Heart left ventricle (tissue), 16 donors: ENCODE data around the gene DDN. TPM values are rescaled to one million over a fixed set of nuclear protein-coding genes. Genes with fewer than 3 reads are reported as not detected.
A peak's percentile ranks its signal among the peaks of the same experiment; 100 is the strongest.

Experiments used
- ATAC-seq, 4 donors: fragments of 200-7000 bp; cut with Tn5 transposase; one replicate each; pipeline ENCODE4 v1.9.1; 2020 to 2022; ENCODE audit warnings: moderate library complexity in 4 of 4, mild to moderate bottlenecking in 3 of 4, moderate number of reproducible peaks in 1 of 4
- DNase-seq, 5 donors: peaks; one replicate each; pipeline ENCODE4 v3.0.0-alpha.2; 2020
- H3K27ac ChIP-seq, 12 donors: fragments of 200-600 bp; sonication (generic) in 4 of 12; one replicate each; pipeline versions ENCODE4 v1.5.0 to v1.8.0; 2016 to 2022; ENCODE audit warnings: mild to moderate bottlenecking in 2 of 12
- H3K27me3 ChIP-seq, 9 donors: fragments of 200-600 bp; sonication (generic) in 2 of 9; one replicate each; pipeline versions ENCODE4 v1.5.1 to v1.8.0; 2016 to 2022; ENCODE audit warnings: mild to moderate bottlenecking in 3 of 9
- H3K36me3 ChIP-seq, 9 donors: fragments of 200-600 bp; sonication (generic) in 2 of 9; one replicate each; pipeline versions ENCODE4 v1.5.0 to v1.8.0; 2018 to 2022; ENCODE audit warnings: mild to moderate bottlenecking in 2 of 9
- H3K4me1 ChIP-seq, 12 donors: fragments of 200-600 bp; sonication (generic) in 4 of 12; one replicate each; pipeline versions ENCODE4 v1.5.0 to v1.8.0; 2016 to 2022; ENCODE audit warnings: mild to moderate bottlenecking in 3 of 12
- H3K4me3 ChIP-seq, 12 donors: fragments of 200-600 bp; sonication (generic) in 4 of 12; one replicate each; pipeline versions ENCODE4 v1.5.0 to v1.8.0; 2017 to 2022; ENCODE audit warnings: mild to moderate bottlenecking in 9 of 12, moderate library complexity in 4 of 12
- H3K9me3 ChIP-seq, 12 donors: fragments of 200-600 bp; sonication (generic) in 4 of 12; one replicate each; pipeline versions ENCODE4 v1.5.0 to v1.8.0; 2016 to 2022; ENCODE audit warnings: mild to moderate bottlenecking in 1 of 12
- POLR2A ChIP-seq, 2 donors: fragments of 450-650 bp; IDR thresholded peaks; one replicate each; pipeline ENCODE4 v1.6.1; 2017; ENCODE audit warnings: antibody characterized with exemption in 2 of 2, mild to moderate bottlenecking in 2 of 2, moderate library complexity in 2 of 2
- WGBS, 4 donors: extraction: QIAGEN DNeasy Blood & Tissue Kit in 2 of 4; methylation state at CpG; one replicate each; pipeline versions ENCODE4 v1.1.5 to v1.1.7; 2013 to 2018; 5-methylcytosine and 5-hydroxymethylcytosine counted together
- intact Hi-C, 10 donors: fragments of 100-400 bp; cut with DNase I; formaldehyde crosslinking; loops; one replicate each; pipeline versions ENCODE4 v1.11.1 to v1.14.2; 2022
- polyA plus RNA-seq, 2 donors: library from polyadenylated mRNA; stranded (reverse); fragments of 200-250 nt; gene quantifications; one replicate each; pipeline ENCODE4 v1.2.3, GENCODE V29; 2013
- total RNA-seq, 9 donors: library from RNA; depleted of rRNA in 2 of 9; stranded (reverse); fragments of >200 nt in 2 of 9; fragmentation: NEBNext Ultra II Directional in 3 of 9; extraction: Animal tissue kit (Norgen Biotek cat#: 25700) in 3 of 9; gene quantifications; one replicate each; pipeline versions ENCODE4 v1.1.0 to v1.2.4, GENCODE V29; 2016 to 2023
- TF ChIP-seq, protein P1 (sequence below), 12 donors: fragments of 200-600 bp; sonication (generic) in 4 of 12; IDR thresholded peaks; one replicate each; pipeline versions ENCODE4 v1.5.0 to v1.8.0; 2018 to 2022; ENCODE audit warnings: antibody characterized with exemption in 12 of 12, mild to moderate bottlenecking in 5 of 12
- donor health status: ischemic (EF 13 %, LVEDD 7.1; RV severe dilation, severe dysfunction).
- donor health status: healthy with polysubstance abuse.
- donor health status: DM: no; HTN: yes; CAD: no.
- donor health status: DM: no; HTN: no; CAD: no.
- donor health status: ischemic (EF 25% LVEDD 6.9; RV normal size, moderate dysfunction).
- donor health status: ischemic (EF 25% LVEDD 5.7; RV mildly dilated, moderate dysfunction).
- donor health status: healthy.
- donor health status: DM: yes; HTN: yes; CAD: no.
- donor health status: ischemic (EF 35%, LVEDD 5.7; RV mildly dilated, moderate dysfunction).
- donor health status: nonischemic (EF 11% LVEDD 7.7; RV severe dilation, severe dysfunction).
- donor health status: DM: yes; HTN: yes; CAD: no.
- donor health status: PGD.
- donor health status: ischemic (EF 29% LVEDD 5.4; RV normal size, mild dysfunction).
- donor health status: nonischemic (EF 23%, LVEDD 6.1; RV moderate dilation, normal function).

Gene DDN
- total and polyA plus RNA-seq, 11 donors, result 0.40 to 2.8 (median 0.95) TPM

DNA sequence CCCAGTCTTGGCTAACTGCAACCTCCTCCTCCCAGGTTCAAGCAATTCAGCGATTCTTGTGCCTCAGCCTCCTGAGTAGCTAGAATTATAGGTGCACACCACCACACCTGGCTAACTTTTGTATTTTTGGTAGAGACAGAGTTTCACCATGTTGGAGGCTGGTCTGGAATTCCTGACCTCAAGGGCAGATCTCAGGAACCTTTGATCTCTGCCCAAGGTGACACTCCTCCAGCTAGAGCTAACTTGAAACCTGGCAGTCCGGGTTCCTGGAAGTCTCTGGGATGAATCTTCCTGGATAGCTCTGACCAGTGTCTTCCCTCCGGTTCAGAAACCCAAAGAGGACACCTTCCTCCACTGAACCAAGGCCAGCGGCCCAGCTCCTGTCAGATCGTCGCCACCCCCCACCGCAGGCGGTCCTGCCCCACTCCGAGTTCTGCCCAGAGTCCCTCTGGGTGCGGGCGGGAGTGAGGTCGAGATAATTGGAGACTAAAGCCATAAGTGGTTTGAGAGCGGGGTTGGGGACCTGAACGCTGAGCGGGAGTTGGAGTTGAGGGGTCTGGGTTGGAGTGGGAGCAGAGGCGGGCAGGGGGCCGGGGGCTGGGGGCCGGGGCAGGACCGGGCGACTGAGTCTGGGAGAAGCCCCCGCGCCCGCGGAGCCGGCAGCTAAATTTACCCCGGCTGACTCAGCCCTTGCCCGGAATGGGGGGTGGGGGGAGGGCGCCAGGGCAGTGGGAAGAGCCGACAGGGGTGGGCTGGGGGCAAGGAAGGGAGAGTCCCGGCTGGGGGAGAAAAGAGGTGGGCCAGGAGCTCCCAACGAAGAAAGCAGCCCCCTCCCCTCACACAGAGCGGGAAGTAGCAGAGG is 4.7 kb downstream of the DDN start:
- H3K4me3 ChIP-seq, result peak overlapping the region in 3 of 12 donors; percentile 38 to 41 (median 40)
- no peaks in the 10 kb centered on the region for H3K36me3 ChIP-seq
- H3K4me1 ChIP-seq, result peaks cover 4 to 42% (median 30%) of the 10 kb centered on the region in 12 donors
- DNase-seq, result peak in 1 of 5 donors; percentile 26
- intact Hi-C loops, result loop anchor here in 5 of 10 donors (1.0 to 5.0 kb wide), 4 partner anchors 52 to 142 kb away; partner anchors contain the start of gene DDX23 (in 4 of the 5)
- TF ChIP-seq, protein P1, sequence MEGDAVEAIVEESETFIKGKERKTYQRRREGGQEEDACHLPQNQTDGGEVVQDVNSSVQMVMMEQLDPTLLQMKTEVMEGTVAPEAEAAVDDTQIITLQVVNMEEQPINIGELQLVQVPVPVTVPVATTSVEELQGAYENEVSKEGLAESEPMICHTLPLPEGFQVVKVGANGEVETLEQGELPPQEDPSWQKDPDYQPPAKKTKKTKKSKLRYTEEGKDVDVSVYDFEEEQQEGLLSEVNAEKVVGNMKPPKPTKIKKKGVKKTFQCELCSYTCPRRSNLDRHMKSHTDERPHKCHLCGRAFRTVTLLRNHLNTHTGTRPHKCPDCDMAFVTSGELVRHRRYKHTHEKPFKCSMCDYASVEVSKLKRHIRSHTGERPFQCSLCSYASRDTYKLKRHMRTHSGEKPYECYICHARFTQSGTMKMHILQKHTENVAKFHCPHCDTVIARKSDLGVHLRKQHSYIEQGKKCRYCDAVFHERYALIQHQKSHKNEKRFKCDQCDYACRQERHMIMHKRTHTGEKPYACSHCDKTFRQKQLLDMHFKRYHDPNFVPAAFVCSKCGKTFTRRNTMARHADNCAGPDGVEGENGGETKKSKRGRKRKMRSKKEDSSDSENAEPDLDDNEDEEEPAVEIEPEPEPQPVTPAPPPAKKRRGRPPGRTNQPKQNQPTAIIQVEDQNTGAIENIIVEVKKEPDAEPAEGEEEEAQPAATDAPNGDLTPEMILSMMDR (IDR thresholded peaks at IDR 0.05), result no peak
- TF ChIP-seq POLR2A (IDR thresholded peaks at IDR 0.05), result no peak
- peaks cover 4 to 71% (median 13%) of the 10 kb centered on the region in 9 donors for H3K27me3 ChIP-seq
- 20 to 26% (median 21%) methylated on average over 29 to 32 of the region's 32 CpGs for whole genome bisulfite sequencing, 4 donors
- no peak for ATAC-seq
- H3K27ac ChIP-seq, result no peak overlapping the region
- no peaks in the 10 kb centered on the region for H3K9me3 ChIP-seq

DNA sequence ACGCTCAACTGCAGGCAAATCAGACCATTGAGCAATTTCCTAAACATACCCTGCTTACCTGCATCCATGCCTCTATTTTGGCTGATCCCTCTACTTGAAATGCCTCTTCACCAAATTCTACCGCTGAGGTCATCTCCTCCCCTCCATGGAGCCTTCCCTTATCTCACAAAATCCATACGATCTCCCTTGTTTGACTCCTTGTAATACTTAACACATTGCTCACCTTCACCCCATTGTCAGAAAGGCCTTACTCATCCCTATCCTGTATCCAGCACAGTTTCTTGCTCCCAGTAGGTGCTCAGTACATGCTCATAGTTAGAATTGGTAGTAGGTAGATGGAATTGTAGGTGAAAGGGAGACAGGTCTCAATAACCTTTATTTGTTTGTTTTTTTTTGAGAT is 5.4 kb downstream of the DDN start:
- Histone ChIP-seq H3K27me3 (peaks cover 0 to 74% (median 19%) of the 10 kb centered on the region in 9 donors), H3K36me3 (no peaks in the 10 kb centered on the region), H3K4me1 (peaks cover 4 to 35% (median 23%) of the 10 kb centered on the region in 12 donors), H3K27ac (no peak overlapping the region), H3K4me3 (no peak overlapping the region), H3K9me3 (no peaks in the 10 kb centered on the region)
- TF ChIP-seq, protein P1 (IDR thresholded peaks at IDR 0.05), result no peak
- no peak for TF ChIP-seq POLR2A (IDR thresholded peaks at IDR 0.05)
- DNase-seq (no peak), ATAC-seq (no peak)
- 80 to 86% (median 83%) methylated on average over 3 of the region's 3 CpGs for WGBS, 4 donors
- intact Hi-C loops, result loop anchor here in 1 of 10 donors (2.0 kb wide), 1 partner anchor 141 kb away; the partner anchor contains the start of gene DDX23

DNA sequence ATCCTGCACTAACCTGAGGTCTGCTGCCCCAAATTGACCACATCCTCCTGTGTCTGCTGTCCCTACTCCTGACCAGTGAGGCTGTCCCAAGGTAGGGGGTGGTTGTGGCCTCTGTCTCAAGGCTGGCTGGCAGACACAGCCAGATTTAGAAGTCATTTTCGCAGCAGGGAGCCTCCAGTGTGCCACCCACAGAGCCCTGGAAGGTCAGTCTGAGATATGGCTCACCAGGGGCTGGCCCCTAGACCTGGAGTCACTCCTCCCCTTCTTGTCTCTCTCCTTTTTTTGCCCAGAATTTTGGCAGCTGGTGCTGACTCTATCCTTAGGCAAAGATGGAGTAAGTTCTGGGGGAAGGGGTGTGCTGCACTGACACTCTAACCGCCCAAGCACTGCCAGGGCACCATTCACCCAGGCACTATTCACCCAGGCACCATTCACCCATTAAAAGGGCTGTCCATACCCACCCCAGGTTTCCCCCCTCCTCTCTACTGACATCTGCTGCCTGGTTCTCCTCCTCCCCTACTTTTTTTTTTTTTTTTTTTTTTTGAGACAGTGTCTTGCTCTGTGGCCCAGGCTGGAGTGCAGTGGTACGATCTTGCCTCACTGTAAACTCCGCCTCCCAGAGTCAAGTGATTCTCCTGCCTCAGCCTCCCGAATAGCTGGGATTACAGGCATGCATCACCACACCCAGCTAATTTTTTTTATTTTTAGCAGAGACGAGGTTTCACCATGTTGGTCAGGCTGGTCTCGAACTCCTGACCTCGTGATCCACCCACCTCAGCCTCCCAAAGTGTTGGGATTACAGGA is 7.7 kb downstream of the DDN start:
- ATAC-seq (no peak), DNase-seq (peak in 1 of 5 donors; percentile 15)
- H3K27ac ChIP-seq, result no peak overlapping the region
- H3K4me1 ChIP-seq, result peaks cover 0 to 17% (median 6%) of the 10 kb centered on the region in 12 donors
- H3K36me3 ChIP-seq, result no peaks in the 10 kb centered on the region
- H3K9me3 ChIP-seq, result no peaks in the 10 kb centered on the region
- WGBS, 4 donors, result 64 to 77% (median 68%) methylated on average over 8 of the region's 8 CpGs
- no peak overlapping the region for H3K4me3 ChIP-seq
- intact Hi-C loops, result no loop called here
- H3K27me3 ChIP-seq, result peaks cover 0 to 72% (median 19%) of the 10 kb centered on the region in 9 donors
- TF ChIP-seq, protein P1 (IDR thresholded peaks at IDR 0.05), result no peak
- no peak for TF ChIP-seq POLR2A (IDR thresholded peaks at IDR 0.05)

DNA sequence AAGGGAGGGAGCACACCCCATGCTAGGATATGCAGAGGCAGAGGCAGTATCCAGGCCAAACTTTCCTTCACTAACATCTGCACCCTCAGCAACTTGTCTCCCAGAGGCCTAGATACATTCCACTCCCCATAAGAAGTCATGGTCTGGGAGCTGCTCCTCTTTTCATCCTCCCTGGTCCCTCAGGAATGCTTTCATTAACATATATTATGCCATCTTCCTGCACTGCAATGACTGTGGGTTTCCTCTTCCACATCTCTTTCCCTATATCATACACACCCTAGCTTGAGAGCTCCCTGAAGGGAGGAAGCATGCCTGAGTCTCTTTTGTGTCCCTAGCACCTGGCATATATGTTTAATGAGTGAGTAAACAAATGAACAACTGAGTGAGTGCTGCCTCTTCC is 8.6 kb downstream of the DDN start:
- no peak overlapping the region for H3K4me3 ChIP-seq
- TF ChIP-seq, protein P1 (IDR thresholded peaks at IDR 0.05), result no peak
- no peak for TF ChIP-seq POLR2A (IDR thresholded peaks at IDR 0.05)
- H3K27me3 ChIP-seq, result peaks cover 0 to 75% (median 23%) of the 10 kb centered on the region in 9 donors
- no peak overlapping the region for H3K27ac ChIP-seq
- no peak for ATAC-seq
- no peaks in the 10 kb centered on the region for H3K9me3 ChIP-seq
- DNase-seq, result no peak
- intact Hi-C loops, result no loop called here
- no peaks in the 10 kb centered on the region for H3K36me3 ChIP-seq
- H3K4me1 ChIP-seq, result peaks cover 0 to 24% (median 7%) of the 10 kb centered on the region in 12 donors
